Loucy (cell line): ENCODE data around the gene SLC25A13.

Experiments
- H2AFZ ChIP-seq: fragments of 200-600 bp; sonication (generic); 2 replicates; pipeline ENCODE4 v1.6.0; 2016; ENCODE audit warnings: antibody characterized with exemption, mild to moderate bottlenecking, low read length, moderate library complexity
- H3F3A ChIP-seq: fragments of 200-600 bp; 2 replicates; pipeline ENCODE4 v1.6.0; 2016; ENCODE audit warnings: antibody characterized with exemption, low read depth, mild to moderate bottlenecking
- H3K27me3 ChIP-seq: fragments of 200-600 bp; sonication (generic); 2 replicates; pipeline ENCODE4 v1.6.1; 2014; ENCODE audit warnings: low read length, mild to moderate bottlenecking; ENCODE audit not compliant: insufficient read depth, poor library complexity, severe bottlenecking
- H3K36me3 ChIP-seq: fragments of 200-600 bp; sonication (generic); 2 replicates; pipeline ENCODE4 v1.6.1; 2016; ENCODE audit warnings: low read length; ENCODE audit not compliant: insufficient read depth
- H3K4me1 ChIP-seq: fragments of 200-600 bp; sonication (generic); 2 replicates; pipeline ENCODE4 v1.5.1; 2014; ENCODE audit warnings: low read length, mild to moderate bottlenecking; ENCODE audit not compliant: insufficient read depth, poor library complexity, severe bottlenecking
- H3K4me2 ChIP-seq: fragments of 200-600 bp; sonication (generic); 2 replicates; pipeline ENCODE4 v1.6.0; 2014; ENCODE audit warnings: antibody characterized with exemption, low read length, low read depth, mild to moderate bottlenecking; ENCODE audit not compliant: poor library complexity, severe bottlenecking
- H3K4me3 ChIP-seq: fragments of 200-600 bp; sonication (generic); 2 replicates; pipeline ENCODE4 v1.5.1; 2014; ENCODE audit warnings: low read length, mild to moderate bottlenecking, mixed read lengths; ENCODE audit not compliant: poor library complexity, severe bottlenecking
- H3K79me2 ChIP-seq: fragments of 200-600 bp; sonication (generic); 2 replicates; pipeline ENCODE4 v1.6.1; 2014; ENCODE audit warnings: low read length; ENCODE audit not compliant: insufficient read depth
- H3K9ac ChIP-seq: fragments of 200-600 bp; sonication (generic); 2 replicates; pipeline ENCODE4 v1.6.0; 2014; ENCODE audit warnings: mild to moderate bottlenecking, low read depth, low read length, moderate library complexity; ENCODE audit not compliant: poor library complexity, severe bottlenecking
- H3K9me2 ChIP-seq: fragments of 200-600 bp; sonication (generic); replicated peaks from 2 replicates; pipeline ENCODE4 v1.6.1; 2016; ENCODE audit warnings: low read depth, low read length, mixed read lengths
- H3K9me3 ChIP-seq: fragments of 200-600 bp; sonication (generic); 2 replicates; pipeline ENCODE4 v1.6.1; 2014; ENCODE audit warnings: mild to moderate bottlenecking, antibody characterized with exemption, low read length, low read depth; ENCODE audit not compliant: insufficient read depth
- H4K20me1 ChIP-seq: fragments of 200-600 bp; sonication (generic); 2 replicates; pipeline ENCODE4 v1.6.0; 2014; ENCODE audit warnings: antibody characterized with exemption, low read length, mild to moderate bottlenecking; ENCODE audit not compliant: insufficient read depth, poor library complexity, severe bottlenecking
- EZH2phosphoT487 ChIP-seq: fragments of 200-600 bp; IDR thresholded peaks from 2 replicates; pipeline ENCODE4 v1.6.1; 2018; ENCODE audit warnings: antibody characterized with exemption, mild to moderate bottlenecking, moderate library complexity, borderline replicate concordance
- TF ChIP-seq, protein P1 (sequence below): fragments of 200-600 bp; sonication (generic); conservative IDR thresholded peaks from 2 replicates; pipeline ENCODE4 v1.5.1; 2014; ENCODE audit warnings: mild to moderate bottlenecking, antibody characterized with exemption, low read length

SLC25A13 gene

DNA sequence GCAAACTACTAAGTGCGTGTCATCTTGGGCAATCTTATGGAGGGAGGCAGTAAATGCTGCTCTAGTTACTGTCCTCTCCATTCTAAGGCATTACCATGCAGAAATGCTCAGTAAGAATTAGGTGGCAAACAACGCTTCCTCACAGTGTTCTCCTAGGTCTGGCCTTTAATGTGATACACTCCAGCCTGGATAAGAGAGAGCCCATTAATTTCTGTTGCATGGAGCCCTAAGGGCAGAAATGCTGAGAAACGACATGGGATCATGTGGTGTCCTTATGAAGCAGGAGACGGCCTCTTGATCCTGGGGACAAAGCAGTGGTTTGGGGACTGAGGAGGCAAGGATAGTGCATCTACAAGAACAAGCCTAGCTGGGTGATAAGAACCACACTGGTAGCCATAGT, 44.0 kb downstream of the SLC25A13 start:
- no peak for TF ChIP-seq EZH2phosphoT487
- TF ChIP-seq, protein P1, sequence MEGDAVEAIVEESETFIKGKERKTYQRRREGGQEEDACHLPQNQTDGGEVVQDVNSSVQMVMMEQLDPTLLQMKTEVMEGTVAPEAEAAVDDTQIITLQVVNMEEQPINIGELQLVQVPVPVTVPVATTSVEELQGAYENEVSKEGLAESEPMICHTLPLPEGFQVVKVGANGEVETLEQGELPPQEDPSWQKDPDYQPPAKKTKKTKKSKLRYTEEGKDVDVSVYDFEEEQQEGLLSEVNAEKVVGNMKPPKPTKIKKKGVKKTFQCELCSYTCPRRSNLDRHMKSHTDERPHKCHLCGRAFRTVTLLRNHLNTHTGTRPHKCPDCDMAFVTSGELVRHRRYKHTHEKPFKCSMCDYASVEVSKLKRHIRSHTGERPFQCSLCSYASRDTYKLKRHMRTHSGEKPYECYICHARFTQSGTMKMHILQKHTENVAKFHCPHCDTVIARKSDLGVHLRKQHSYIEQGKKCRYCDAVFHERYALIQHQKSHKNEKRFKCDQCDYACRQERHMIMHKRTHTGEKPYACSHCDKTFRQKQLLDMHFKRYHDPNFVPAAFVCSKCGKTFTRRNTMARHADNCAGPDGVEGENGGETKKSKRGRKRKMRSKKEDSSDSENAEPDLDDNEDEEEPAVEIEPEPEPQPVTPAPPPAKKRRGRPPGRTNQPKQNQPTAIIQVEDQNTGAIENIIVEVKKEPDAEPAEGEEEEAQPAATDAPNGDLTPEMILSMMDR = no peak
- H3K9me3 ChIP-seq = no peaks in the 10 kb centered on the region
- peaks cover 3% of the 10 kb centered on the region for H4K20me1 ChIP-seq
- H3F3A ChIP-seq = no peaks in the 10 kb centered on the region
- no peak overlapping the region for H3K4me3 ChIP-seq
- no peaks in the 10 kb centered on the region for H3K27me3 ChIP-seq
- H3K4me2 ChIP-seq = no peak overlapping the region
- H3K36me3 ChIP-seq = peaks cover 22% of the 10 kb centered on the region; the same call in 1 of the 2 replicates
- no peak overlapping the region for H2AFZ ChIP-seq
- no peak overlapping the region for H3K9ac ChIP-seq
- no peaks in the 10 kb centered on the region for H3K9me2 ChIP-seq
- peaks cover 3% of the 10 kb centered on the region for H3K4me1 ChIP-seq
- H3K79me2 ChIP-seq = peaks cover 34% of the 10 kb centered on the region

DNA sequence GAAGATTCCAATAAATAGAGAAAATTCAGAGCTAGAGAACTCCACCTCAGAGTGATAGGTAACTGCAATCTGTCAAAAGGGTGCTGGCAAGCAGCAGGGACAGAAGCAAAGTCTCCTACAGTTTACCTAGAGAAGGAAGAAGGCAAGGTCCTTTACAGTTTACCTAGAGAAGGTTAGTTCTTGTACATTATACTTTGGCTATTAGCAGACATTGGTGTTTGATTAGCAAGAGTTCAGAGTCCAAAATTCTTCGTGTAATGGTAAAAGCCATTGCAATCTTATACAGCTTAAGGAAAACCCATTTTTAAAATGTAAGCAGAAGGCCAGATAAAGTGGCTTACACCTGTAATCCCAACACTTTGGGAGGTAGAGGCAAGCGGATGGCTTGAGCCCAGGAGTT, 45.9 kb downstream of the SLC25A13 start:
- H3K9ac ChIP-seq = no peak overlapping the region
- no peaks in the 10 kb centered on the region for H3K9me3 ChIP-seq
- no peaks in the 10 kb centered on the region for H4K20me1 ChIP-seq
- H3K36me3 ChIP-seq = peaks cover 22% of the 10 kb centered on the region; the same call in 1 of the 2 replicates
- no peaks in the 10 kb centered on the region for H3K27me3 ChIP-seq
- H3K4me1 ChIP-seq = no peaks in the 10 kb centered on the region
- H3K79me2 ChIP-seq = peaks cover 18% of the 10 kb centered on the region
- no peak for TF ChIP-seq EZH2phosphoT487
- TF ChIP-seq, protein P1 = no peak
- no peaks in the 10 kb centered on the region for H3F3A ChIP-seq
- no peaks in the 10 kb centered on the region for H3K9me2 ChIP-seq
- H3K4me3 ChIP-seq = no peak overlapping the region
- H3K4me2 ChIP-seq = no peak overlapping the region
- no peak overlapping the region for H2AFZ ChIP-seq

DNA sequence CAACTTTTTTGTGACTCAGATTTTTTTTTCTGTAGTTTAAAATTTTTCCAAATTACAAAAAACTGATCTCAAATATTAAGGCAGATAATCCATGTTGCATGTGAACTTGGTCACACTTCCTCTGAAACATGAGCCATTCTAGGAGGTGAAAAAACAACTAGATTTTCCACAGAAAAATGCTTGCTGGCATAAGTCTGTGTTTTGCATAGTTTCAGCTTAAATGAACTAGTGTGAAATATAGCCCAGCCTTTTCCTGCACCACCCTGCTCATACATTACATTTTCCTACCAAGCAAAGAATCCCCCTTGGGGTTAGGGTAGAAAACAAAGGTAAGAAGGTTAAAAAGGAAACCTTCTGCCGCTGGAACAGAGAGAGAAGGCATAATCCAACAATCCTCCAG, 48.2 kb downstream of the SLC25A13 start:
- no peaks in the 10 kb centered on the region for H3F3A ChIP-seq
- H3K9me3 ChIP-seq = no peaks in the 10 kb centered on the region
- no peaks in the 10 kb centered on the region for H3K4me1 ChIP-seq
- H3K4me3 ChIP-seq = no peak overlapping the region
- H3K9ac ChIP-seq = no peak overlapping the region
- H3K27me3 ChIP-seq = no peaks in the 10 kb centered on the region
- no peaks in the 10 kb centered on the region for H4K20me1 ChIP-seq
- H3K79me2 ChIP-seq = peaks cover 6% of the 10 kb centered on the region; the same call in 1 of the 2 replicates
- H3K9me2 ChIP-seq = no peaks in the 10 kb centered on the region
- no peak overlapping the region for H3K4me2 ChIP-seq
- H2AFZ ChIP-seq = no peak overlapping the region
- no peak for TF ChIP-seq EZH2phosphoT487
- TF ChIP-seq, protein P1 = no peak
- H3K36me3 ChIP-seq = peaks cover 27% of the 10 kb centered on the region; the same call in 1 of the 2 replicates
